H9 (cell line): ENCODE measurements around the gene SH2D3C. TPM values are rescaled to one million over a fixed set of nuclear protein-coding genes. Genes with fewer than 3 reads are reported as not detected.

Experiments
- DNase-seq: peaks from one replicate; pipeline ENCODE4 v3.0.0-alpha.2; 2017
- H2AFZ ChIP-seq: one replicate; pipeline ENCODE4 v1.6.1; 2013; ENCODE audit warnings: mild to moderate bottlenecking, low read length, control low read depth, moderate library complexity
- H2AK5ac ChIP-seq: 2 replicates; pipeline ENCODE4 v1.6.1; 2013; ENCODE audit warnings: low read length, control low read depth, mixed read lengths; ENCODE audit not compliant: insufficient read length
- H2BK120ac ChIP-seq: one replicate; pipeline ENCODE4 v1.6.1; 2013; ENCODE audit warnings: low read depth, mild to moderate bottlenecking, low read length, control low read depth, inconsistent platforms; ENCODE audit not compliant: poor library complexity, severe bottlenecking
- H2BK12ac ChIP-seq: 2 replicates; pipeline ENCODE4 v1.6.1; 2013; ENCODE audit warnings: low read length, control low read depth, mixed read lengths, low read depth; ENCODE audit not compliant: insufficient read length
- H2BK15ac ChIP-seq: 2 replicates; pipeline ENCODE4 v1.6.1; 2013; ENCODE audit warnings: low read depth, low read length, control low read depth
- H2BK20ac ChIP-seq: one replicate; pipeline ENCODE4 v1.6.1; 2013; ENCODE audit warnings: low read depth, mild to moderate bottlenecking, low read length, control low read depth, inconsistent platforms; ENCODE audit not compliant: poor library complexity, severe bottlenecking
- H2BK5ac ChIP-seq: 2 replicates; pipeline ENCODE4 v1.6.1; 2013; ENCODE audit warnings: low read length, control low read depth, mixed read lengths; ENCODE audit not compliant: insufficient read length
- H3K14ac ChIP-seq: 2 replicates; pipeline ENCODE4 v1.6.1; 2013; ENCODE audit warnings: low read length, control low read depth; ENCODE audit not compliant: insufficient read depth
- H3K18ac ChIP-seq: 2 replicates; pipeline ENCODE4 v1.6.1; 2013; ENCODE audit warnings: low read depth, mild to moderate bottlenecking, mixed read lengths, low read length, control low read depth; ENCODE audit not compliant: insufficient read length
- H3K23ac ChIP-seq: 2 replicates; pipeline ENCODE4 v1.6.1; 2013; ENCODE audit warnings: low read length, control low read depth, mixed read lengths, low read depth; ENCODE audit not compliant: insufficient read length
- H3K23me2 ChIP-seq: 2 replicates; pipeline ENCODE4 v1.6.1; 2013; ENCODE audit warnings: low read depth, mild to moderate bottlenecking, mixed read lengths, low read length, control low read depth; ENCODE audit not compliant: insufficient read length, poor library complexity, severe bottlenecking
- H3K27ac ChIP-seq: 2 replicates; pipeline ENCODE4 v1.5.1; 2013; ENCODE audit warnings: low read length, control low read depth, mixed read lengths, low read depth; ENCODE audit not compliant: insufficient read length
- H3K27me3 ChIP-seq: 2 replicates; pipeline ENCODE4 v1.6.1; 2013; ENCODE audit warnings: low read length, control low read depth, inconsistent platforms; ENCODE audit not compliant: insufficient read depth
- H3K4ac ChIP-seq: 2 replicates; pipeline ENCODE4 v1.6.1; 2013; ENCODE audit warnings: low read depth, mild to moderate bottlenecking, control low read depth, inconsistent platforms, low read length, moderate library complexity
- H3K4me1 ChIP-seq: 2 replicates; pipeline ENCODE4 v1.6.1; 2013; ENCODE audit warnings: low read length, control low read depth, inconsistent platforms; ENCODE audit not compliant: insufficient read depth
- H3K4me2 ChIP-seq: 2 replicates; pipeline ENCODE4 v1.6.1; 2013; ENCODE audit warnings: low read length, control low read depth, mixed read lengths; ENCODE audit not compliant: insufficient read length, insufficient read depth
- H3K56ac ChIP-seq: 2 replicates; pipeline ENCODE4 v1.6.1; 2013; ENCODE audit warnings: low read depth, mild to moderate bottlenecking, mixed read lengths, low read length, control low read depth; ENCODE audit not compliant: insufficient read length
- H3K79me1 ChIP-seq: 2 replicates; pipeline ENCODE4 v1.6.1; 2013; ENCODE audit warnings: low read depth, mild to moderate bottlenecking, moderate library complexity, low read length, control low read depth, inconsistent platforms; ENCODE audit not compliant: insufficient read depth, poor library complexity, severe bottlenecking
- H3K79me2 ChIP-seq: 2 replicates; pipeline ENCODE4 v1.6.1; 2013; ENCODE audit warnings: low read length, control low read depth, inconsistent platforms; ENCODE audit not compliant: insufficient read depth
- H3K9ac ChIP-seq: 2 replicates; pipeline ENCODE4 v1.6.1; 2013; ENCODE audit warnings: low read length, control low read depth, mixed read lengths; ENCODE audit not compliant: insufficient read length; ENCODE audit errors: extremely low read depth
- H3K9me3 ChIP-seq: one replicate; pipeline ENCODE4 v1.6.1; 2013; ENCODE audit warnings: low read depth, low read length, inconsistent platforms; ENCODE audit not compliant: control insufficient read depth
- H3T11ph ChIP-seq: one replicate; pipeline ENCODE4 v1.6.1; 2013; ENCODE audit warnings: mild to moderate bottlenecking, low read length, control low read depth, inconsistent platforms
- H4K20me1 ChIP-seq: one replicate; pipeline ENCODE4 v1.6.1; 2013; ENCODE audit not compliant: control insufficient read depth, insufficient read length, insufficient read depth
- H4K5ac ChIP-seq: 2 replicates; pipeline ENCODE4 v1.6.1; 2013; ENCODE audit warnings: low read depth, mild to moderate bottlenecking, mixed read lengths, low read length, control low read depth; ENCODE audit not compliant: insufficient read length
- H4K8ac ChIP-seq: replicated peaks from 2 replicates; pipeline ENCODE4 v1.6.1; 2013; ENCODE audit warnings: low read length, control low read depth, mixed read lengths, low read depth; ENCODE audit not compliant: insufficient read length
- H4K91ac ChIP-seq: 2 replicates; pipeline ENCODE4 v1.6.1; 2013; ENCODE audit warnings: low read depth, mild to moderate bottlenecking, moderate library complexity, mixed read lengths, low read length, control low read depth; ENCODE audit not compliant: insufficient read length
- H3K27ac Mint-ChIP-seq, 3 experiments: 2 replicates in 2 of 3; 3 replicates in 1 of 3; pipeline ENCODE4 v1.8.0; 2020 to 2021; ENCODE audit warnings: mixed read lengths in 3 of 3, mild to moderate bottlenecking in 1 of 3, moderate library complexity in 1 of 3
- H3K27me3 Mint-ChIP-seq: 2 replicates; pipeline ENCODE4 v1.8.0; 2021; ENCODE audit warnings: low read depth, mild to moderate bottlenecking, moderate library complexity, mixed read lengths
- H3K36me3 Mint-ChIP-seq, 3 experiments: 2 replicates in 2 of 3; 3 replicates in 1 of 3; pipeline ENCODE4 v1.8.0; 2020 to 2021; ENCODE audit warnings: low read depth in 3 of 3, mixed read lengths in 3 of 3; ENCODE audit not compliant: insufficient read depth in 1 of 3
- H3K4me1 Mint-ChIP-seq, 2 experiments: 2 replicates each; pipeline ENCODE4 v1.8.0; 2020; ENCODE audit warnings: mixed read lengths in 2 of 2
- H3K4me3 Mint-ChIP-seq, 2 experiments: 2 replicates in 1 of 2; 3 replicates in 1 of 2; pipeline ENCODE4 v1.8.0; 2020 to 2021; ENCODE audit warnings: mild to moderate bottlenecking in 2 of 2, mixed read lengths in 2 of 2, moderate library complexity in 1 of 2
- H3K9me3 Mint-ChIP-seq, 2 experiments: 2 replicates in 1 of 2; 3 replicates in 1 of 2; pipeline ENCODE4 v1.8.0; 2020; ENCODE audit warnings: mild to moderate bottlenecking in 2 of 2, mixed read lengths in 2 of 2, moderate library complexity in 1 of 2
- CTCF ChIP-seq: fragments of 200-600 bp; sonication (generic); conservative IDR thresholded peaks from 3 replicates; pipeline ENCODE4 v1.8.0; 2021; ENCODE audit warnings: antibody characterized with exemption, mild to moderate bottlenecking
- WGBS: extraction: QIAGEN DNeasy Blood & Tissue Kit; methylation state at CpG from one replicate; pipeline ENCODE4 v1.1.7; 2013; ENCODE audit warnings: missing lambda C conversion rate, low lambda C conversion rate, mixed read lengths; ENCODE audit not compliant: insufficient read length; ENCODE audit errors: extremely low coverage; 5-methylcytosine and 5-hydroxymethylcytosine counted together
- total RNA-seq: library from RNA; stranded (reverse); gene quantifications from 2 replicates; pipeline ENCODE4 v1.2.1, GENCODE V29; 2021

Gene SH2D3C
- total RNA-seq, 1 experiment from 2014 or later = 1.7 TPM

GRCh38 chr9:127810378-127811187, 32.1 kb upstream of the SH2D3C start:
- no peak overlapping the region for H3T11ph ChIP-seq
- H4K5ac ChIP-seq = no peak overlapping the region
- no peak overlapping the region for H3K4me2 ChIP-seq
- H3K9me3 Mint-ChIP-seq = no peaks in the 10 kb centered on the region
- H3K56ac ChIP-seq = no peak overlapping the region
- DNase-seq = no peak
- no peak overlapping the region for H2BK5ac ChIP-seq
- no peaks in the 10 kb centered on the region; the same call in 1 of the 2 replicates for H3K4me1 ChIP-seq
- no peak overlapping the region for H4K8ac ChIP-seq
- no peaks in the 10 kb centered on the region for H3K23me2 ChIP-seq
- H3K14ac ChIP-seq = no peak overlapping the region
- no peak overlapping the region for H2BK20ac ChIP-seq
- no peaks in the 10 kb centered on the region for H3K9me3 ChIP-seq
- H4K20me1 ChIP-seq = no peaks in the 10 kb centered on the region
- no peak overlapping the region for H3K4ac ChIP-seq
- WGBS = no CpG with 5 or more reads among the region's 10 CpGs
- no peak overlapping the region for H3K27ac ChIP-seq
- no peak overlapping the region for H2AFZ ChIP-seq
- no peak overlapping the region for H4K91ac ChIP-seq
- no peaks in the 10 kb centered on the region for H3K27me3 ChIP-seq
- H2BK15ac ChIP-seq = no peak overlapping the region
- peaks cover 2 to 7% of the 10 kb centered on the region in 2 experiments; a peak in 3 of 4 replicates for H3K4me1 Mint-ChIP-seq
- no peak overlapping the region for H2BK12ac ChIP-seq
- H3K36me3 Mint-ChIP-seq = peaks cover 15 to 62% (median 59%) of the 10 kb centered on the region in 3 experiments
- H3K79me1 ChIP-seq = no peaks in the 10 kb centered on the region
- H3K79me2 ChIP-seq = no peaks in the 10 kb centered on the region
- H2BK120ac ChIP-seq = no peak overlapping the region
- H3K18ac ChIP-seq = no peak overlapping the region
- no peak for TF ChIP-seq CTCF
- H3K4me3 Mint-ChIP-seq = peak overlapping the region in 1 of 2 experiments; percentile 66; a peak in 2 of 5 replicates
- H3K23ac ChIP-seq = no peak overlapping the region
- no peak overlapping the region for H3K9ac ChIP-seq
- no peak overlapping the region for H2AK5ac ChIP-seq
- H3K27me3 Mint-ChIP-seq = no peaks in the 10 kb centered on the region
- peak overlapping the region in 1 of 3 experiments; percentile 35; a peak in 1 of 7 replicates for H3K27ac Mint-ChIP-seq
